Measurements from ENCODE around the gene ATP8A1. TPM values are rescaled to one million over a fixed set of nuclear protein-coding genes. Genes with fewer than 3 reads are reported as not detected.
"Not testable (repeated sequence)": the region's sequence is repeated elsewhere in the genome, so short reads cannot be mapped to it uniquely, and the experiment has no call there.

The ATP8A1 gene
- total RNA-seq, 1 donor from 2014 or later, result 22.6 TPM

- intact Hi-C loops (cut with micrococcal nuclease), result no loop called here
Observed at GRCh38 chr4:42390622-42391354, 266.1 kb downstream of the ATP8A1 start.

- intact Hi-C loops (cut with micrococcal nuclease), result no loop called here
Observed at GRCh38 chr4:42385516-42385915, 271.4 kb downstream of the ATP8A1 start.

GRCh38 chr4:42381666-42382065, 275.2 kb downstream of the ATP8A1 start:
- intact Hi-C loops (cut with micrococcal nuclease), result no loop called here

GRCh38 chr4:42377497-42377896, 279.4 kb downstream of the ATP8A1 start:
- intact Hi-C loops (cut with micrococcal nuclease), result no loop called here

- intact Hi-C loops (cut with micrococcal nuclease), result not testable (repeated sequence)
Observed at GRCh38 chr4:42372303-42372702, 284.6 kb downstream of the ATP8A1 start.

- intact Hi-C loops (cut with micrococcal nuclease), result loop anchor here (1.0 to 2.0 kb wide), 2 partner anchors 148 to 493 kb away; no protein-coding TSS in a partner anchor
Observed at GRCh38 chr4:42371305-42372252, 285.3 kb downstream of the ATP8A1 start.

- intact Hi-C loops (cut with micrococcal nuclease), result no loop called here
Observed at GRCh38 chr4:42369489-42369888, 287.4 kb downstream of the ATP8A1 start.

- intact Hi-C loops (cut with micrococcal nuclease), result no loop called here
Observed at GRCh38 chr4:42366959-42367358, 289.9 kb downstream of the ATP8A1 start.

GRCh38 chr4:42364266-42365053, 292.4 kb downstream of the ATP8A1 start:
- intact Hi-C loops (cut with micrococcal nuclease), result no loop called here

- intact Hi-C loops (cut with micrococcal nuclease), result no loop called here
Observed at GRCh38 chr4:42363614-42364013, 293.3 kb downstream of the ATP8A1 start.

- intact Hi-C loops (cut with micrococcal nuclease), result no loop called here
Observed at GRCh38 chr4:42362591-42362990, 294.3 kb downstream of the ATP8A1 start.

- intact Hi-C loops (cut with micrococcal nuclease), result no loop called here
Observed at GRCh38 chr4:42361456-42361855, 295.4 kb downstream of the ATP8A1 start.

GRCh38 chr4:42360256-42360669, 296.6 kb downstream of the ATP8A1 start:
- intact Hi-C loops (cut with micrococcal nuclease), result no loop called here

GRCh38 chr4:42359711-42360110, 297.2 kb downstream of the ATP8A1 start:
- intact Hi-C loops (cut with micrococcal nuclease), result no loop called here

Other genes starting within 250 kb of the ATP8A1 start
- not detected in 2 replicates for gene GRXCR1, start 235.6 kb upstream of the ATP8A1 start, total RNA-seq